HS-27A (cell line): ENCODE results near the gene ALKBH2.

Source experiments
- DNase-seq: peaks from one replicate; pipeline ENCODE4 v3.0.0-alpha.2; 2012; ENCODE audit warnings: low read depth, missing footprints

The ALKBH2 gene

GRCh38 chr12:109093022-109093918 lies at the start of gene ALKBH2:
TSS of gene ALKBH2 (minus strand) at chr12:109093472. CDS start at chr12:109092786, 686 bp downstream.
- DNase-seq = peak; percentile 67

GRCh38 chr12:109140560-109140959 lies 47.3 kb upstream of the ALKBH2 start:
- no peak for DNase-seq

GRCh38 chr12:109139791-109140190 lies 46.5 kb upstream of the ALKBH2 start:
- no peak for DNase-seq

- DNase-seq = no peak
These were observed 46.1 kb upstream of the ALKBH2 start for GRCh38 chr12:109139360-109139759.

GRCh38 chr12:109137055-109137454 lies 43.8 kb upstream of the ALKBH2 start:
- no peak for DNase-seq

GRCh38 chr12:109134186-109134917 lies 41.1 kb upstream of the ALKBH2 start:
- DNase-seq = no peak

GRCh38 chr12:109131154-109132050 lies 38.1 kb upstream of the ALKBH2 start:
- no peak for DNase-seq

GRCh38 chr12:109130297-109131153 lies 37.3 kb upstream of the ALKBH2 start:
- no peak for DNase-seq

- no peak for DNase-seq
These were observed 34.4 kb upstream of the ALKBH2 start for GRCh38 chr12:109127533-109128242.

GRCh38 chr12:109126784-109127183 lies 33.5 kb upstream of the ALKBH2 start:
- no peak for DNase-seq

GRCh38 chr12:109125791-109126190 lies 32.5 kb upstream of the ALKBH2 start:
- DNase-seq = no peak

- DNase-seq = no peak
These were observed 31.8 kb upstream of the ALKBH2 start for GRCh38 chr12:109124878-109125648.

GRCh38 chr12:109121346-109121880 lies 28.1 kb upstream of the ALKBH2 start:
- no peak for DNase-seq

- no peak for DNase-seq
These were observed 27.3 kb upstream of the ALKBH2 start for GRCh38 chr12:109120557-109120956.

- DNase-seq = no peak
These were observed 26.8 kb upstream of the ALKBH2 start for GRCh38 chr12:109120095-109120494.

GRCh38 chr12:109116611-109116949 lies 23.3 kb upstream of the ALKBH2 start:
- DNase-seq = no peak

GRCh38 chr12:109115758-109116610 lies 22.7 kb upstream of the ALKBH2 start, which contains the start of gene ACACB:
TSS of gene ACACB (plus strand) at chr12:109116587. CDS start at chr12:109139406, 22,819 bp downstream.
- no peak for DNase-seq

- DNase-seq = no peak
These were observed 22.1 kb upstream of the ALKBH2 start for GRCh38 chr12:109115404-109115757.

GRCh38 chr12:109114644-109115043 lies 21.4 kb upstream of the ALKBH2 start:
- no peak for DNase-seq
